Fibroblast of the aortic adventitia (primary cell): Measurements from ENCODE around the gene IGFL2. TPM values are rescaled to one million over a fixed set of nuclear protein-coding genes. Genes with fewer than 3 reads are reported as not detected.

Source experiments
- DNase-seq: peaks from one replicate; pipeline ENCODE4 v3.0.0-alpha.2; 2010; ENCODE audit warnings: low read depth
- H3K4me3 ChIP-seq: 2 replicates; pipeline ENCODE4 v1.5.1; 2011; ENCODE audit warnings: low read depth, mild to moderate bottlenecking, control low read depth, low read length, moderate library complexity
- total RNA-seq: library from RNA; depleted of rRNA; stranded (reverse); fragments of >200 nt; gene quantifications from 2 replicates; pipeline ENCODE4 v1.2.3, GENCODE V29; 2012; ENCODE audit warnings: low replicate concordance
- TF ChIP-seq, protein P1 (sequence below): IDR thresholded peaks from 2 replicates; pipeline ENCODE4 v1.5.1; 2011; ENCODE audit warnings: mild to moderate bottlenecking, low read length, control low read depth, inconsistent platforms; ENCODE audit not compliant: insufficient read depth

IGFL2 gene
- total RNA-seq, 1 donor = 0.09 TPM

DNA sequence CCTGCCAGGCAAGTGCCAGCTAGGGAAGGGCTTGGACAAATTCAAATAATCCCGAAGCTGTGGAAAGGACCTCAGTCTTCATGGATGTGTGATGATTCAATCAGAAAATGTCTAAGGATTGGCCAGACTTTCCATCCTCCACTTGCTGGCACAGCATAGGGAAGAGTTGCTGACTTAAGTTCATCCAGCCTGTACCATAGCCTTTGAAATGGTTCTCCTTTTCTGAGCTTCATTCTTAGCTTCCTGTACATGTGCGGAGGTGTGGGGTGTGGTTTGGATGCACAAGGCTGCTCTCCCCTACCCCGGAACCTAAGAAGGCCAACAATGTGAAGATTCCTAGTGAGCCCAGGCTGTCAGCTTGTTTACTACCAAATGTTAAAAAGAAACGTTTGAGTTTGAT is 22.6 kb upstream of the IGFL2 start:
- TF ChIP-seq, protein P1, sequence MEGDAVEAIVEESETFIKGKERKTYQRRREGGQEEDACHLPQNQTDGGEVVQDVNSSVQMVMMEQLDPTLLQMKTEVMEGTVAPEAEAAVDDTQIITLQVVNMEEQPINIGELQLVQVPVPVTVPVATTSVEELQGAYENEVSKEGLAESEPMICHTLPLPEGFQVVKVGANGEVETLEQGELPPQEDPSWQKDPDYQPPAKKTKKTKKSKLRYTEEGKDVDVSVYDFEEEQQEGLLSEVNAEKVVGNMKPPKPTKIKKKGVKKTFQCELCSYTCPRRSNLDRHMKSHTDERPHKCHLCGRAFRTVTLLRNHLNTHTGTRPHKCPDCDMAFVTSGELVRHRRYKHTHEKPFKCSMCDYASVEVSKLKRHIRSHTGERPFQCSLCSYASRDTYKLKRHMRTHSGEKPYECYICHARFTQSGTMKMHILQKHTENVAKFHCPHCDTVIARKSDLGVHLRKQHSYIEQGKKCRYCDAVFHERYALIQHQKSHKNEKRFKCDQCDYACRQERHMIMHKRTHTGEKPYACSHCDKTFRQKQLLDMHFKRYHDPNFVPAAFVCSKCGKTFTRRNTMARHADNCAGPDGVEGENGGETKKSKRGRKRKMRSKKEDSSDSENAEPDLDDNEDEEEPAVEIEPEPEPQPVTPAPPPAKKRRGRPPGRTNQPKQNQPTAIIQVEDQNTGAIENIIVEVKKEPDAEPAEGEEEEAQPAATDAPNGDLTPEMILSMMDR = no peak
- no peak for DNase-seq
- H3K4me3 ChIP-seq = no peak overlapping the region

DNA sequence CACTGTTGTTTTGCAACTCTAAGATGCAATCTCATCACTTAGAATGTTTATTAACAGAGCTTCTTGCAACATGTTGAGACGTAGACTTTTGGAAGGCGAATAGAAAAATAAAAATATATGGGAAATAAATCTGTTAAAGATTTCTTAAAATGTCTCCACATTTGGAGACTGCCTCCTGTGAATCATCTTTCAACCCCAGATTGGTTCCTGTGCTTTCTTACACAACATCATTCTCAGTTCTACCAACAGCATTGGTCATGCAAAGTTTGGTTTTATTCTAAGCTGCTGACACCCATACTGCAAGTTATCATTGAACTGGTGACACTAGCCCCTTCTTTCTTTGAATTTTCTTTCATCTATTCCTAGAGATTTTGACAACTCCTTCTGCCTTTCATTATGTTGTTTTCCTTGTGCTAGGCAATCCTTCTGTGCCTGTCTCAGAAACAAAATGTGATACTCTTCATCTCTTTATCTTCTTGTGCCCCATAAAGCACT is 21.9 kb upstream of the IGFL2 start:
- TF ChIP-seq, protein P1 = no peak
- no peak for DNase-seq
- no peak overlapping the region for H3K4me3 ChIP-seq

DNA sequence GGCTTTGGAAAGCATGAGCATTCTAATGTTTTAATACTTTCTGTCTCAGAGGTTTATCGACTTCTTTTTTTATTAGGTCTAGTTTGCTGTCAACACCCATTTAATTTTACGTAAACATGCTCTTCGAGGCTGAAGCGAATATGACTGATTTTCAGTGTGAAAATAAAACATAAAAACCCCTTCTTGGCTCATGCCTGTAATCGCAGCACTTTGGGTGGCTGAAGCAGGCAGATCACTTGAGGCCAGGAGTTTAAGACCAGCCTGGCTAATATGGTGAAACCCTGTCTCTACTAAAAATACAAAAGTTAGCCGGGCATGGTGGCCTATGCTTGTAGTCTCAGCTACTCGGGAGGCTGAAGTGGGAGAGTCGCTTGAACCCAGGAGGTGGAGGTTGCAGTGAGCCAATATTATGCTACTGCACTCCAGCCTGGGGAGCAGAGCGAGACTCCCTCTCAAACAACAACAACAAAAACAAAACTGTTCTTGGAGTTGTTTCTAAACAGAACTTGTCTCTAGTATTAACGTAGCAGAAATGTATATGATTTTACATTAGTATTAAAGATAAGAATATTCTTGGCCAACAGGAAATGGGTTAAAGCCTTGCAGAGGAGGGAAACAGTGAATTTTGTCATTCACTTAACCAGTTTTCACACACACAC is 16.4 kb upstream of the IGFL2 start:
- TF ChIP-seq, protein P1 = no peak
- no peak for DNase-seq
- no peak overlapping the region for H3K4me3 ChIP-seq

DNA sequence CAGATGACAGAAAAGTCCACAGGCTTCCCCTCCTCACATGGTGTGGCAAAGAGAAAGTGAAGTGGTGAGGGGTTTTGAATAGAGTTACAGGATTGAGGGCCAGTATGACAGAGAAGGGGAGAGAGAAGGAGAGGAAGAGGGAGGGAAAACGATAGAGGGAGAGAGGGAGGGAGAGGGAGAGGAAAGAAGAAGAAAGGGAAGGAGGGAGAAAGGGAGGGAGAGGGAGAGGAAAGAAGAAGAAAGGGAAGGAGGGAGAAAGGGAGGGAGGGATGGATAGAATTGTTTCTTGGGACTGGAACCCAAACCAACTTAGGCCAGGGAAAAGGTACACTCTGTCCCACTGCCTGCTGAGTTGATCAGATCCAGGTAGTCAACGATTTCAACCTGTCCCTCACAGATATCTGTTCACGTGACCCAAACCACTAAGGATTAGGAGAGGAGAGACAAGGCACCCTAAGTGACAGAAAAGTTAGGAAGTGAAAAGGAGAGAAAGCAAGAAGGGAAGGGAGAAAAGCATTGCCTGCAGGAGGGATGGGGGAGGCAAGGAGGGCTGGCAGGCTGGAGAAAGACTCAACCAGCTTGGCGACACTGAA is 15.4 kb upstream of the IGFL2 start:
- DNase-seq = no peak
- TF ChIP-seq, protein P1 = no peak
- no peak overlapping the region for H3K4me3 ChIP-seq

DNA sequence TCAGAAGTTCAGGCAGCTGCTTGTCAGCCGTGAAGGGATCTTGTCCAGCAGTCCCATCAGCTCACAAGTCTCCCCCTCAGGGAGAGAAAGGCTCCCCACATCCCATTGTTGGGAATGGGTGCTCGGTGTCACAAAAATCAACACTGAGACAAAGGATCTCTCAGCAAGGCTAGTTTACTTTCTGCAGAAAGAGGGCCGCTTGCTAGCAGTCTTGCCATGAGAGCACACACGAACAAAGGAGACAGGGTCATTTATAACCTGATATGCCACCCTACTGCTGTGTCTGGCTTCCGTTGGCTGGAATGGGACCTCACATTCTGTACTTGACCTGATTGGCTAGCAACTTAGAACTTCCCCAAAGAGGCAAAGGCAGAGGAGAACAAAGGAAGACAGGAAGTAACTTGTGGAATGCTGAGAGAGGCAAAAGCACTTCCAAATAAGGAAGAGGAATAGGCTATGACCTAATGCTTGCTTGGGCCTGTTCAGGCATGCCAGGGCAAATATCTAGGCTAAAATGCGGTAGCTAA is 14.9 kb upstream of the IGFL2 start:
- peak; percentile 92 for DNase-seq
- TF ChIP-seq, protein P1 = no peak
- H3K4me3 ChIP-seq = no peak overlapping the region

DNA sequence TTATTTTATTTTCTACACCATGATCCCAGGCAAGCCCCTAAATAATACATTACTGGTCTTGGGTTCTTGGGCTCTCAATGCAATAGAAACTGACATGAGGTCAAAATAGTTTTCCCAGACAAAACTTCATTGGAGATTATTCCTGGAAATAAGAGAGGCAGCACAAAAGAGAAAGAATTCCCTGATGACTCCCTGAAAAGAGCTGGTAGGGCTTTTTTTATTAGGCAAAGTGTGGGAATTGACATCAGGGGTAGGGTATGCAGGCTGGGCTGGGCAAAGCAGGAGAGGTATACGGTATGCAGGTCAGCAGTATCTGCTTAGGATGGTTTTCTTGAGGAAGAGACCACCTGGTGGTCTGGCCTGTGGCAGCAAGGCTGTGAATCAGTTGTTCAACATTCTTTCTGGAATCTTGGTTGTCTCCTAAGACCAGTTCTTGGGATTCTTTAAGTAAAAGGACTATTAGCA is 14.2 kb upstream of the IGFL2 start:
- TF ChIP-seq, protein P1 = no peak
- no peak for DNase-seq
- no peak overlapping the region for H3K4me3 ChIP-seq
